Parathyroid adenoma (tissue), 2 donors: ENCODE measurements around the gene DNAH1.

Experiments used
- H2AFZ ChIP-seq: fragments of 300-600 bp; sonication (generic); one replicate; pipeline ENCODE4 v1.7.0; 2017; ENCODE audit warnings: antibody characterized with exemption, mild to moderate bottlenecking
- H3K27ac ChIP-seq: fragments of 300-600 bp; sonication (generic); one replicate; pipeline ENCODE4 v1.7.0; 2017
- H3K27me3 ChIP-seq: fragments of 300-600 bp; sonication (generic); one replicate; pipeline ENCODE4 v1.7.0; 2017; ENCODE audit warnings: low read length; ENCODE audit not compliant: control insufficient read depth, insufficient read depth
- H3K36me3 ChIP-seq: fragments of 300-600 bp; sonication (generic); one replicate; pipeline ENCODE4 v1.7.0; 2017; ENCODE audit warnings: low read length; ENCODE audit not compliant: control insufficient read depth, insufficient read depth
- H3K4me1 ChIP-seq: fragments of 300-600 bp; sonication (generic); one replicate; pipeline ENCODE4 v1.7.0; 2017; ENCODE audit warnings: control low read depth
- H3K4me2 ChIP-seq: fragments of 300-600 bp; sonication (generic); one replicate; pipeline ENCODE4 v1.7.0; 2017; ENCODE audit warnings: low read length
- H3K4me3 ChIP-seq: fragments of 300-600 bp; sonication (generic); one replicate; pipeline ENCODE4 v1.7.0; 2017; ENCODE audit warnings: low read depth, low read length
- H3K79me2 ChIP-seq: fragments of 300-600 bp; sonication (generic); one replicate; pipeline ENCODE4 v1.7.0; 2017; ENCODE audit warnings: control low read depth
- H3K9ac ChIP-seq: fragments of 300-600 bp; sonication (generic); one replicate; pipeline ENCODE4 v1.7.0; 2017; ENCODE audit warnings: mild to moderate bottlenecking
- H3K9me3 ChIP-seq: fragments of 300-600 bp; sonication (generic); one replicate; pipeline ENCODE4 v1.7.0; 2017; ENCODE audit warnings: low read length; ENCODE audit not compliant: control insufficient read depth
- TF ChIP-seq, protein P1 (sequence below): fragments of 300-600 bp; sonication (generic); IDR thresholded peaks from one replicate; pipeline ENCODE4 v1.7.0; 2017; ENCODE audit warnings: antibody characterized with exemption, mild to moderate bottlenecking
- donor health status: primary hyperparathyroidism.

The DNAH1 gene

DNA sequence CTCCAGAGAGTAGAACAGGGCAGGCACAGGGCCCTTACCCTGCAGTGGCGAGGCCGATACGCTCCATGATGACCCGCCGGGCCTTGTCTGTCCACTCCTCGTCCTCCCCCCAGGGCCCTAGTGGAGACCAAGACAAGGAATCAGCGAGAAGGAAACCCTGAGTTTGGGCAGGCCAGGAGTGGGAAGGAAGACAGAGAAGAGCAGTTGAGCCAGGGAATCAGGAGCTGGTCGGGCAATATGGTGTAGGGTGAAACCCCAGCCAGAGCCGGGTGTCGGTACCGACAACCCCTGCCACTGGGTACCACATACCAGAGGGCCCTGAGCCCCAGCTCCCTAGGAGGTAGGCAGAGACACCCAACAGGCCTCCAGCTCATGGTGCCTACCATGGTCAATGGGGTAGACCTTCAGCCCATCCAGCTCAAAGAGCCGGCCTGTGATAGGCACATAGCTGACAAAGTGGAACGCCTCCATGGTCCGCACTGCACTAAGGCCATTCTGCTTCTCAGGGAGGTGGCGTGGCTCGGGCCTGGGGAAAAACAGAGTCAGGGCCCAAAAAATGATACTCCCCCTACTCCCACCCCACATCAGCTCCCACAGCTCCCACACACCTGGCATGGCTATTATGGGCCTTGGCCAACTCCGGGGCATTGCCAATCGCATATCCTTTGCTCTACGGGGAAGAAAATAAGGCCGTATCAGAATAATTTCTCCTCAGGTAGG lies 90.8 kb downstream of the DNAH1 start:
- Histone ChIP-seq H3K9ac (no peak overlapping the region), H3K4me3 (no peak overlapping the region), H3K4me2 (no peak overlapping the region), H3K27ac (no peak overlapping the region), H3K4me1 (peaks cover 13% of the 10 kb centered on the region), H3K27me3 (no peaks in the 10 kb centered on the region), H3K36me3 (no peaks in the 10 kb centered on the region), H3K9me3 (no peaks in the 10 kb centered on the region), H2AFZ (no peak overlapping the region), H3K79me2 (peaks cover 2% of the 10 kb centered on the region)
- TF ChIP-seq, protein P1, sequence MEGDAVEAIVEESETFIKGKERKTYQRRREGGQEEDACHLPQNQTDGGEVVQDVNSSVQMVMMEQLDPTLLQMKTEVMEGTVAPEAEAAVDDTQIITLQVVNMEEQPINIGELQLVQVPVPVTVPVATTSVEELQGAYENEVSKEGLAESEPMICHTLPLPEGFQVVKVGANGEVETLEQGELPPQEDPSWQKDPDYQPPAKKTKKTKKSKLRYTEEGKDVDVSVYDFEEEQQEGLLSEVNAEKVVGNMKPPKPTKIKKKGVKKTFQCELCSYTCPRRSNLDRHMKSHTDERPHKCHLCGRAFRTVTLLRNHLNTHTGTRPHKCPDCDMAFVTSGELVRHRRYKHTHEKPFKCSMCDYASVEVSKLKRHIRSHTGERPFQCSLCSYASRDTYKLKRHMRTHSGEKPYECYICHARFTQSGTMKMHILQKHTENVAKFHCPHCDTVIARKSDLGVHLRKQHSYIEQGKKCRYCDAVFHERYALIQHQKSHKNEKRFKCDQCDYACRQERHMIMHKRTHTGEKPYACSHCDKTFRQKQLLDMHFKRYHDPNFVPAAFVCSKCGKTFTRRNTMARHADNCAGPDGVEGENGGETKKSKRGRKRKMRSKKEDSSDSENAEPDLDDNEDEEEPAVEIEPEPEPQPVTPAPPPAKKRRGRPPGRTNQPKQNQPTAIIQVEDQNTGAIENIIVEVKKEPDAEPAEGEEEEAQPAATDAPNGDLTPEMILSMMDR, result no peak

DNA sequence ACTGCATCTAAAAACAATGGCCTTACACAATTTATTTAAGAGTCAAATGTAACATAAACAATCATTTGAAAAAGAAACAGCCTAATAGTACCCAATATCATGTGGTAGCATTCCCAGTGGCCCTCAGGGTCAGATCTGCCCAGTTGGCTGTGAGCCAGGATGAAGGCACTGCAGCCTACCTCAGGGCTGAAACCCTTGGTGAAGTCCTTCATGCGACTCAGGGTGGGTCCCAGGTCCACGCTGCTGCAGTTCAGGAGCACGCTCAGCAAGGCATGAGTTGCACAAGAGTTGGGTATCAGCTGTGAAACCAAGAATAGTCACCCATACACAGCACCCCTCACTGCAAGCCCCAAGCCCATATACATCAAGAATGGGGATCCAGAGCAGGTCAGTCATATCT lies 91.7 kb downstream of the DNAH1 start:
- no peaks in the 10 kb centered on the region for H3K27me3 ChIP-seq
- no peak overlapping the region for H2AFZ ChIP-seq
- TF ChIP-seq, protein P1, result no peak
- H3K4me1 ChIP-seq, result peaks cover 18% of the 10 kb centered on the region
- no peak overlapping the region for H3K4me2 ChIP-seq
- H3K9me3 ChIP-seq, result no peaks in the 10 kb centered on the region
- H3K36me3 ChIP-seq, result no peaks in the 10 kb centered on the region
- H3K9ac ChIP-seq, result no peak overlapping the region
- no peak overlapping the region for H3K27ac ChIP-seq
- H3K4me3 ChIP-seq, result no peak overlapping the region
- peaks cover 2% of the 10 kb centered on the region for H3K79me2 ChIP-seq

DNA sequence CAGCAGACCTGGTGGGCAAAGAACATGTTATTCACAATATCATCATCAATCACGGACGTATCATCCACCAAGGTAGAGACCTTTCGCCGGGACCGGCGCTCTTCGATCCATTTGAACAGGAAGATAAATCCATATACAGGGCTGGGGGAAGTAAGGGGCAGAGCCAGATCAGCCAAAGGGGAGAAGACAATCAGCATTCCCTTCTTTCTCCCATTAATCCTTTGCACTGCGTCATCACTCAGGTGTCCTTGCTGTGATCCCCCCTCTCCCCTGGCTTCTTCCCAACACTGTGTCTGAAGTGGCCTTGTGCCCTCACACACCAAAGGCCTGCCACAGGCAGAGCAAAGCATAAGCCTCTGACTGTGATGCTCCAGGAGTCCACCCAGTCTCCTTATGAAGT lies 92.3 kb downstream of the DNAH1 start:
- Histone ChIP-seq H3K27me3 (no peaks in the 10 kb centered on the region), H3K4me2 (peak overlapping the region; percentile 98), H3K9ac (no peak overlapping the region), H2AFZ (no peak overlapping the region), H3K4me3 (no peak overlapping the region), H3K9me3 (no peaks in the 10 kb centered on the region), H3K4me1 (peaks cover 22% of the 10 kb centered on the region), H3K27ac (peak overlapping the region; percentile 24), H3K36me3 (no peaks in the 10 kb centered on the region), H3K79me2 (peaks cover 2% of the 10 kb centered on the region)
- TF ChIP-seq, protein P1, result no peak

DNA sequence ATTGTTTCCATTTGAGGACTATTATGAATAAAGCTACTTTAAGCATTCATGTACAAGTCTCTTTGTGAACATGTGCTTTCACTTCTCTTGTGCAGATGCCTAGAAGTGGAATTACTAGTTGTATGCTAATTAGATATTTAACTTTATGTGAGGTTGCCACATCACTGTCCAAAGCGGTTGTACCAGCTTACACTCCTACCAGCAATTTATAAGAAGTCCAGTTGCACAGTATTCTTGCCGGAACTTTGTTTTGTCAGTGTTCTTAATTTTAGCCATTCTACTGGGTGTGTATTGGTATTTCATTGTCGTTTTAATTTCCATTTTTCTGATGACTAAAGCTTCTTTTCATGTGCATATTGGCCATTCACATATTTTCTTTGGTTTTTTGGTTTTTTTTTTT lies 99.7 kb downstream of the DNAH1 start:
- H3K36me3 ChIP-seq, result no peaks in the 10 kb centered on the region
- H3K27ac ChIP-seq, result no peak overlapping the region
- H3K9me3 ChIP-seq, result no peaks in the 10 kb centered on the region
- H3K4me3 ChIP-seq, result no peak overlapping the region
- H2AFZ ChIP-seq, result no peak overlapping the region
- no peak overlapping the region for H3K9ac ChIP-seq
- H3K27me3 ChIP-seq, result no peaks in the 10 kb centered on the region
- TF ChIP-seq, protein P1, result no peak
- H3K79me2 ChIP-seq, result peaks cover 2% of the 10 kb centered on the region
- H3K4me2 ChIP-seq, result no peak overlapping the region
- peaks cover 11% of the 10 kb centered on the region for H3K4me1 ChIP-seq

DNA sequence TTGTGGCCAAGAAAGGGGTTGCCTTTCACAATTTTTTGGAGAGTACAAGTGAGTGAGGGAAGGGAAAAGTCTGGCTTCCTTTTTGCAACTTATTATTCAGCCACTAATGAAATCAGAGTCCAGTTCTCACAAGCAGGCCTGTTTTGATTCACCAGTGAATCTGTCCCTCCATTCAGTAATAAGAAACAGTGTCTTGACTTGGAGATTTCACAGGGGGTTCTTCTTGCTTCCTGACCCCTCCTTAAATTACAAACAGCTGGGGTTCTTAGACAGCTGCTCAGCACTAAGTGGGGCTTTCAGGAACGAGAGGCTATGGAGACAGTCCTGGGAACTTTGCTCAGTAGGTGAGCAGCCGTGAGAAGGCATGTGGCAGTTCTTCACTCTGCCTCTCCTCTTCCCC lies 104.3 kb downstream of the DNAH1 start:
- H3K4me3 ChIP-seq, result no peak overlapping the region
- no peak overlapping the region for H3K27ac ChIP-seq
- no peaks in the 10 kb centered on the region for H3K4me1 ChIP-seq
- H3K79me2 ChIP-seq, result no peaks in the 10 kb centered on the region
- no peak overlapping the region for H3K9ac ChIP-seq
- H3K4me2 ChIP-seq, result no peak overlapping the region
- H3K27me3 ChIP-seq, result no peaks in the 10 kb centered on the region
- H2AFZ ChIP-seq, result no peak overlapping the region
- TF ChIP-seq, protein P1, result no peak
- H3K9me3 ChIP-seq, result no peaks in the 10 kb centered on the region
- H3K36me3 ChIP-seq, result no peaks in the 10 kb centered on the region
